Chondrocyte (in vitro differentiated cells): ENCODE data around the gene XRCC2. TPM values are rescaled to one million over a fixed set of nuclear protein-coding genes. Genes with fewer than 3 reads are reported as not detected.

Experiments
- DNase-seq: peaks from one replicate; pipeline ENCODE4 v3.0.0; 2021; ENCODE audit warnings: mixed read lengths, low spot score
- H3K27ac Mint-ChIP-seq: one replicate; pipeline ENCODE4 v1.8.0; 2021; ENCODE audit warnings: mild to moderate bottlenecking, moderate library complexity, mixed read lengths; ENCODE audit not compliant: unreplicated experiment
- H3K27me3 Mint-ChIP-seq: 2 replicates; pipeline ENCODE4 v1.8.0; 2021; ENCODE audit warnings: low read depth, mixed read lengths
- H3K36me3 Mint-ChIP-seq: 2 replicates; pipeline ENCODE4 v1.8.0; 2021; ENCODE audit warnings: low read depth, mixed read lengths
- H3K4me1 Mint-ChIP-seq: 2 replicates; pipeline ENCODE4 v1.8.0; 2021; ENCODE audit warnings: low read depth, mild to moderate bottlenecking, mixed read lengths
- H3K4me3 Mint-ChIP-seq: one replicate; pipeline ENCODE4 v1.8.0; 2021; ENCODE audit warnings: mild to moderate bottlenecking, moderate library complexity, mixed read lengths; ENCODE audit not compliant: unreplicated experiment
- H3K9me3 Mint-ChIP-seq: 2 replicates; pipeline ENCODE4 v1.8.0; 2021; ENCODE audit warnings: low read depth, mixed read lengths
- CTCF ChIP-seq: fragments of 200-600 bp; sonication (generic); IDR thresholded peaks from 2 replicates; pipeline ENCODE4 v1.5.0; 2021; ENCODE audit warnings: antibody characterized with exemption, mild to moderate bottlenecking, moderate library complexity
- total RNA-seq: library from RNA; stranded (reverse); gene quantifications from 3 replicates; pipeline ENCODE4 v1.2.1, GENCODE V29; 2021

Gene XRCC2
- total RNA-seq, 1 donor from 2014 or later, result 1.3 TPM

- H3K9me3 Mint-ChIP-seq, result no peaks in the 10 kb centered on the region
- H3K27ac Mint-ChIP-seq, result no peak overlapping the region
- H3K4me1 Mint-ChIP-seq, result no peaks in the 10 kb centered on the region
- no peaks in the 10 kb centered on the region for H3K36me3 Mint-ChIP-seq
- no peak overlapping the region for H3K4me3 Mint-ChIP-seq
- H3K27me3 Mint-ChIP-seq, result no peaks in the 10 kb centered on the region
- no peak for TF ChIP-seq CTCF
- no peak for DNase-seq
Measured at GRCh38 chr7:152668975-152669374, 7.0 kb downstream of the XRCC2 start.

DNA sequence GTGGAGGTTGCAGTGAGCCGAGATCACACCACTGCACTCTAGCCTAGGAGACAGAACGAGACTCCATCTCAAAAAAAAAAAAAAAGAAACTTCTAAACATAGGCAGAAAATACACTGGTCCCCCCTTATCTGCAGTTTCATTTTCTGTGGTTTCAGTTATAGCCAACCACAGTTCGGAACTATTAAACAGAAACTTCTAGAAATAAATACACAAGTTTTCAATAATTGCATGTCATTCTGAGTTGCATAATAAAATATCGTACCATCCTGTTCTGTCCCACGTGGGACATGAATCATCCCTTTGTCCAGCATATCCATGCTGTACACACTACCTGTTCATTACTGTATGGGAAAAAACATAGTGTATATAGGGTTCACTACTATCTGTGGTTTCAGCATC, 8.0 kb downstream of the XRCC2 start:
- Mint-ChIP-seq H3K36me3 (no peaks in the 10 kb centered on the region), H3K9me3 (no peaks in the 10 kb centered on the region), H3K4me1 (no peaks in the 10 kb centered on the region), H3K4me3 (no peak overlapping the region), H3K27me3 (no peaks in the 10 kb centered on the region), H3K27ac (no peak overlapping the region)
- no peak for TF ChIP-seq CTCF
- no peak for DNase-seq

DNA sequence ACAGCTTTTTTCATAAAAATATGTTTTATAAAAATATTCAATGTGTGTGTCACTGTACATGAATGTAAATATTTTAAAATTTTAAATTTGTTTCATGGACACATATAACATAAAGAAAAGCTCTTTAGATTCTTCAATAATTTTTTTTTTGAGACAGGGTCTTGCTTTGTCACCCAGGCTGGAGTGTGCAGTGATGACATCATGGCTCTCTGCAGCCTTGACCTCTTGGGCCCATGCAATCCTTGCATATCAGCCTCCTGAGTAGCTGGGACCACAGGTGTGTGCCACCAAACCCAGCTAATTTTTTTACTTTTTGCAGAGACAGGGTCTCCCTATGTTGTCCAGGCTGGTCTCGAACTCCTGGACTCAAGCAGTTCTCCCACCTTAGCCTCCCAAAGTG, 9.9 kb downstream of the XRCC2 start:
- no peak for TF ChIP-seq CTCF

GRCh38 chr7:152664636-152665035, 11.3 kb downstream of the XRCC2 start:
- no peaks in the 10 kb centered on the region for H3K4me1 Mint-ChIP-seq
- no peaks in the 10 kb centered on the region for H3K9me3 Mint-ChIP-seq
- no peaks in the 10 kb centered on the region for H3K27me3 Mint-ChIP-seq
- DNase-seq, result no peak
- no peak for TF ChIP-seq CTCF
- no peak overlapping the region for H3K27ac Mint-ChIP-seq
- H3K36me3 Mint-ChIP-seq, result no peaks in the 10 kb centered on the region
- no peak overlapping the region for H3K4me3 Mint-ChIP-seq

More for the DNA sequence above, 9.9 kb downstream of the XRCC2 start:
- Mint-ChIP-seq H3K27me3 (no peaks in the 10 kb centered on the region), H3K9me3 (no peaks in the 10 kb centered on the region), H3K27ac (no peak overlapping the region), H3K4me3 (no peak overlapping the region), H3K36me3 (no peaks in the 10 kb centered on the region), H3K4me1 (no peaks in the 10 kb centered on the region)
- no peak for DNase-seq

GRCh38 chr7:152663931-152664330, 12.0 kb downstream of the XRCC2 start:
- Mint-ChIP-seq H3K4me1 (no peaks in the 10 kb centered on the region), H3K36me3 (no peaks in the 10 kb centered on the region), H3K4me3 (no peak overlapping the region), H3K9me3 (no peaks in the 10 kb centered on the region), H3K27ac (no peak overlapping the region), H3K27me3 (no peaks in the 10 kb centered on the region)
- no peak for DNase-seq
- no peak for TF ChIP-seq CTCF
